ENCODE results near the gene PCDHGB1.
"Not testable (repeated sequence)": the region's sequence is repeated elsewhere in the genome, so short reads cannot be mapped to it uniquely, and the experiment has no call there.

PCDHGB1 gene

GRCh38 chr5:141349917-141350619 is at the start of gene PCDHGB1:
PCDHGB1 (plus strand) TSS chr5:141350099; CDS start chr5:141350261, 162 bp downstream.
- peak; percentile 50 for DNase-seq

GRCh38 chr5:141303756-141304155 is 46.1 kb upstream of the PCDHGB1 start, which contains the start of gene SLC25A2:
SLC25A2 (minus strand) TSS chr5:141304049; CDS start chr5:141303865, 184 bp downstream.
- DNase-seq, result no peak

GRCh38 chr5:141306630-141307029 is 43.3 kb upstream of the PCDHGB1 start:
- no peak for DNase-seq

GRCh38 chr5:141313711-141314110 is 36.2 kb upstream of the PCDHGB1 start:
- DNase-seq, result no peak

GRCh38 chr5:141316963-141317362 is 32.9 kb upstream of the PCDHGB1 start:
- not testable (repeated sequence) for DNase-seq

- DNase-seq, result no peak
Measured at GRCh38 chr5:141319202-141319601, 30.7 kb upstream of the PCDHGB1 start.

GRCh38 chr5:141319699-141320098 is 30.2 kb upstream of the PCDHGB1 start:
- DNase-seq, result no peak

GRCh38 chr5:141320225-141321169 is 29.4 kb upstream of the PCDHGB1 start, which contains the start of gene TAF7:
TAF7 (minus strand) TSS chr5:141320784; CDS start chr5:141320044, 740 bp downstream.
- peak; percentile 91 for DNase-seq

GRCh38 chr5:141322261-141322660 is 27.6 kb upstream of the PCDHGB1 start:
- no peak for DNase-seq

GRCh38 chr5:141326088-141326854 is 23.6 kb upstream of the PCDHGB1 start:
- DNase-seq, result peak; percentile 76

- DNase-seq, result no peak
Measured at GRCh38 chr5:141328231-141328630, 21.7 kb upstream of the PCDHGB1 start.

GRCh38 chr5:141330299-141331080 is 19.4 kb upstream of the PCDHGB1 start, which contains the start of gene PCDHGA1:
PCDHGA1 (plus strand) TSS chr5:141330514.
- DNase-seq, result peak; percentile 17

GRCh38 chr5:141332571-141332970 is 17.3 kb upstream of the PCDHGB1 start:
- DNase-seq, result not testable (repeated sequence)

- DNase-seq, result peak; percentile 30
Measured at GRCh38 chr5:141338538-141339306, 11.2 kb upstream of the PCDHGB1 start, which contains the start of gene PCDHGA2. PCDHGA2 (plus strand) TSS chr5:141338760.

GRCh38 chr5:141340781-141341354 is 9.0 kb upstream of the PCDHGB1 start:
- DNase-seq, result not testable (repeated sequence)

GRCh38 chr5:141342773-141343172 is 7.1 kb upstream of the PCDHGB1 start:
- DNase-seq, result no peak

GRCh38 chr5:141343242-141343952 is 6.5 kb upstream of the PCDHGB1 start, which contains the start of gene PCDHGA3:
PCDHGA3 (plus strand) TSS chr5:141343829; CDS start chr5:141344034, 205 bp downstream.
- DNase-seq, result peak; percentile 13

GRCh38 chr5:141343953-141344463 is 5.9 kb upstream of the PCDHGB1 start:
- no peak for DNase-seq

GRCh38 chr5:141345327-141345726 is 4.6 kb upstream of the PCDHGB1 start:
- no peak for DNase-seq

Data from COR-L47 (cell line).